HG03045 (cell line): ENCODE data around the gene DRAM1.
"Not testable (repeated sequence)": the region's sequence is repeated elsewhere in the genome, so short reads cannot be mapped to it uniquely, and the experiment has no call there.

Source experiments
- ATAC-seq: cut with Tn5 transposase; IDR thresholded peaks from one replicate; pipeline ENCODE4 v1.9.1; 2021; ENCODE audit warnings: mild to moderate bottlenecking, moderate library complexity; ENCODE audit not compliant: unreplicated experiment

Gene DRAM1

DNA sequence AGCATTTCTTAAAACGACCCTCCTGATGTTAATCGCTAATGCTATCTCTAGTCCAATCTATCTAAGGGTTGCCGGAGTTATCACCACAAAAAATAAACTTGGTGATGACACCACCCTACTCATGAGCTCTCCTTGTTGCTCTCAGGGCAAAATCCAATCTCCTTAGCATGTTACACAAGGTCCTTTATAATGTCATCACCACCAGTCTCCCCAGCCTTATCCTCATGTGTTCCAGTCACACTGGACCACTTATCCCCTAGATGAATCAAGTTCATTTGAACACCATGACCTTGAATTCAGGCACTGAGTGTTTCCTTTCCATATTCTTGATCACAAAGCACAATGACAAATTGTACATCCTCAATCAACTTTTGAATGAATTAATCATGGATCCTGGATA, 19.0 kb upstream of the DRAM1 start:
- no peak for ATAC-seq

GRCh38 chr12:101859664-101860607, 17.4 kb upstream of the DRAM1 start:
- peak; percentile 45 for ATAC-seq

DNA sequence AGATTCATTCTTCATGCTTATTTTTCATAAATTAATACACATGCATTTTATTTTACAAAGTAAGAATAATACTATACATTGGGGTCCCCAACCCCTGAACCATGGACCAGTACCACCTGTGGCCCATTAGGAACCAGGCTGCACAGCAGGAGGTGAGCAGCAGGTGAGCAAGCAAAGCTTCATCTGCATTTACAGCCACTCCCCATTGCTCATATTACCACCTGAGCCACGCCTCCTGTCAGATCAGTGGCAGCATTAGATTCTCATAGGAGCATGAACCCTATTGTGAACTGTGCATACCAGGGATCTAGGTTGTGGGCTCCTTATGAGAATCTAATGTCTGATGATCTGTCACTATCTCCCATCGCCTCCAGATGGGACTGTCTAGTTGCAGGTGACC, 15.7 kb upstream of the DRAM1 start:
- ATAC-seq: not testable (repeated sequence)

DNA sequence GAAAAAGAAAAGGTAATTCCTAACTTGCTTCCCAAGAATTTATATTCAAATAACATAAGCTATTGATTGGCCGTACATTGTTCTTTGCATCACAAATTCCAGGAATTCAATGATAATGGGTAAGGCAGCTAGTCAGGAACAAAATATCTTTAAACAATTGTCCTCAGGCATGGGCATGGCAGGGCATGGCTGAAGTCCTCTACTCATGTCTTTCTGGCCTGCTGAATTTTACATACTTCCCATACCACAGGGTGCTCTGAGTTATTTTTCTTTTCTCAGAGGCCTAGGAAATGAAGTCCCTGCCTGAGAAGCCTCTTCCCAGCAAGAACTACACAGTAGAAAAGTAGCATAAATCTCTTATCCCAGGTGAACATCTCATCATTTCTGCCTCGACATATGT, 15.1 kb upstream of the DRAM1 start:
- no peak for ATAC-seq

DNA sequence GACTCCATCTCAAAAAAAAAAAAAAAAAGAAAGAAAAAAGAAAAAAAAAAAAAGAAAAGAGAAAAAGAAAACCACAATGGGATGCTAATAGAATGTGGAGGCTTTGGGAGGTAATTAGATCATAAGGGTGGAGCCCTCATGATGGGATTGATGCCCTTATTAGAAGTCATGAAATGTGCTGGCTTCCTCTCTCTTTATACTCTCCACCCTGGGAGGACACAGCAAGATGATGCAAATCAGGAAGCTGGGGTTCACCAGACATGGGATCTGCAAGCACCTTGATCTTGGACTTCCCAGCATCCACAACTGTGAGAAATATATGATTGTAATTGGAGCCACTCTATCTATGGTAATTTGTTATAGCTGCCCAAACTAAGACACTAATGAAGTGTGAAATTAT, 13.4 kb upstream of the DRAM1 start:
- ATAC-seq: no peak

DNA sequence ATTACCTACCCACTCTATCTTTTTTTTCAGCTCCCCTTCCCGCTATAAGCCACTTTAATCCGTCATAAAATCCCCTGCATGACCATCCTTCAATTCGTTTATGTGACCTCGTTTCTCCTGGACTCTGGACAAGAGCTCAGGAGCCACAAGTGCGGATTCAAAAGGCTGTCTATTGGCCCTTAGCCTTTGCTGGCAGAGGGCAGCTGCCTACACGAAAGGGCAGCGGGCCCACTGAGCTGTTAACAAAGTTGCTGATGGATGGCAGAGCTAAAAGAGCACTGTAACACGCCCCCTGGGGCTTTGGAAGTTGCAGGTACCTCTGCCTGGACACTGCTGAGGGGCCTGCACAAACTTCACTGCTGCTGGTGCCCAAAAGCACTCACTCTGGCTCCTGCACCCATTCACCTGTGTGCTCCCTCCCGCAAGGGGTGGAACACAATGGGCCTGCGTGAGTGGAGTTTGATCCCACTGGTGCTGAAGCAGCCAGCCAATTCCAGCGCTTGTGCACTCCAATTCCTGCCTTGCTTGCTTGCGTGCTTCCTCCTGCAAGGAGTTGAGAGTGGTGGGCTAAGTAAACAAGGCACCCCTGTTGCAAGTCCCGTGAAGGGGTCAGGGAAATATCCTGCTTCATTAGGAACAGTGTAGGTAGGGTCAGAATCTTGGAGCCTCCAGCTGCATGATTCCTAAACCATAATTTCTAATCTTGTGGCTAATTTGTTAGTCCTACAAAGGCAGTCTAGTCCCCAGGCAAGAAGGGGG, 10.6 kb upstream of the DRAM1 start:
- ATAC-seq: no peak

- ATAC-seq: not testable (repeated sequence)
Measured at GRCh38 chr12:101867619-101868018, 9.8 kb upstream of the DRAM1 start.

GRCh38 chr12:101870925-101871324, 6.5 kb upstream of the DRAM1 start:
- no peak for ATAC-seq

DNA sequence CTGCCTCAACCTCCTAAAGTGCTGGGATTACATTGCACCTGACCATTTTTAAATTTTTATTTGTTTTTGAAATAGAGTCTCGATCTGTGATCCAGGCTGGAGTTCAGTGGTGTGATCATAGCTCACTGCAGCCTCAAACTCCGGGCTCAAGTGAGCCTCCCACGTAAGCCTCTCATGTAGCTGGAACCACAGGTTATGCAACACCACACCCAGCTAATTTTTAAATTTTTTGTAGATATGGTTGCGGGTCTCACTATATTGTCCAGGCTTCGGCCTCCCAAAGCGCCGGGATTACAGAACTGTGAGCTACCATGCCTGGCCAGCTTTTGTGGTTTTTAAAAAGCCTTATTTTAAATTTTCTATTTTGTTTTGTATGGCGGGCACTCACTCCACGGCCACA, 2.2 kb upstream of the DRAM1 start:
- ATAC-seq: no peak

DNA sequence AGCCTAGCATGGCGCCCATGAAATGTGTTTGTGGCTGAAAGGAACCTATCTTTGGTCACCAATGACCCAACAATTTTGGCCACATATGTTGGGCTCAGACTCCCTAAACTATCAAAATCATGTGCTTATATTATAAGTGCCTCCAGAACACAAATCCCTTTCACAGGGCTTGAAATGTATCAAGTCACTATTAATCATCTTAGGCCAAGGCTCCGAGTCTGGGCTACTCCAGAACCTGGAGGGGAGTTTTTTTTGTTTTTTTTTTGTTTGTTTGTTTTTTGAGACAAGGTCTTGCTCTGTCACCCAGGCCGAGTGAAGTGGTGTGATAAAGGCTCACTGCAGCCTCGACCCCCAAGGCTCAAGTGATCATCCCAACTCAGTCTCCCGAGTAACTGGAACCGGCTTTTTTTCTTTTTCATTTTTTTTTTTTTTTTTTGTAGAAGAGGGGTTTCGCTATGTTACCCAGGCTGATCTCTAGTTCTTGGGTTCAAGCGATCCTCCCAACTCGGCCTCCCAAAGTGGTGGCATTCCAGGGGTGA, 989 bp upstream of the DRAM1 start:
- no peak for ATAC-seq

GRCh38 chr12:101877806-101878242, 444 bp downstream of the DRAM1 start:
- ATAC-seq: peak; percentile 26

DNA sequence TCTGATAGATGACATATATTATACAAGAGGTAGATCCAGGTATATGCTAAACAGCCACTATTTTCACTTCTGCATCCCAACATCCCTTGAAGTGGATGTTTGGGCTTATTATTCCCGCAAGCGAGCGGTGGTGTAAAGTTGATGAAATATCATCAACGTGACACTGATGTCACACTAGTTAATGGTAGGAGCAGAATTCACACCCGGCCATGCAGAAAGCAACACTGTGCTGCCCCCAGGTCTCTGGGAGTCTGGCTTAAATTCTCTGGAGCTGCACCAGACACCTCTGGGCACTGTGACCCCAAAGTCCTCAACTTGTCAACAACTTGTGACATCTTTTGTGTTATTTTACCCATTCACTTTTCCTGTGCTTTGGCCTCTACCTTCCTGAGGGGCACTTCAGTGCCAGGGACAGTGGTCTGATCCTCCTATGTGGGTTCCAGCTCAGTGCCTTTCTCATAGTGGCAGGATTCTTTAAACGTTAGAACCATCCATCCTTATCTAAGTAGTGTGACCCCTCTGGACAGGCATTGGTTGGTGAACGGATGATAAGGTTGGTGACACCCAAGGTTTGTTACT, 952 bp downstream of the DRAM1 start:
- no peak for ATAC-seq

GRCh38 chr12:101880769-101881168, 3.4 kb downstream of the DRAM1 start:
- no peak for ATAC-seq

GRCh38 chr12:101881228-101881627, 3.8 kb downstream of the DRAM1 start:
- no peak for ATAC-seq

GRCh38 chr12:101884174-101884573, 6.8 kb downstream of the DRAM1 start:
- no peak for ATAC-seq

- ATAC-seq: not testable (repeated sequence)
Measured at GRCh38 chr12:101884781-101885340, 7.5 kb downstream of the DRAM1 start.

GRCh38 chr12:101885912-101886561, 8.7 kb downstream of the DRAM1 start:
- ATAC-seq: no peak

- no peak for ATAC-seq
Measured at GRCh38 chr12:101889211-101889752, 11.9 kb downstream of the DRAM1 start.

DNA sequence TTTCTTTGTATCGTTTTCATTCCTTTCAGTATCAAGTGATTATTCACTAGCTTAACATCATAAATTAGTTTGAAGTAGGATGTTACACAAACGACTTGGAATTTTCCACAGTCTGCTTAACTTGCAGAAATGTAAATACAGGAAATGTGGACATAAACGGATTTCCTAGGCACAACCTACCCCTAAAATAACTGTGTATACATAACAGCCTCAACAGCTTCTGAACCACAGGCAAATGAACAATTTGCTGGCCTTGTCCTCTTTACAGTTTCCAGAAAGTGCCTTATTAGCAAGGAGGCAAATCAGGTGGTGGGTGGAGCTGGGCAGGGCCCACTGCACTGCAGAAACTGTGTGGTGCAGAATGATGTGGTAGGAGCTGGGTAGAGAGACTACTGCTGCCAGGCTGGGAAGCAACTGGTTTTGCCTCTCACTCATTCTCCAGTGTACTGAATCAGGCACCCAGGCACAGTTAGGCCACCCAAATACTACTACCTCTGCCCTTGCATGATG, 14.1 kb downstream of the DRAM1 start:
- peak; percentile 91 for ATAC-seq

DNA sequence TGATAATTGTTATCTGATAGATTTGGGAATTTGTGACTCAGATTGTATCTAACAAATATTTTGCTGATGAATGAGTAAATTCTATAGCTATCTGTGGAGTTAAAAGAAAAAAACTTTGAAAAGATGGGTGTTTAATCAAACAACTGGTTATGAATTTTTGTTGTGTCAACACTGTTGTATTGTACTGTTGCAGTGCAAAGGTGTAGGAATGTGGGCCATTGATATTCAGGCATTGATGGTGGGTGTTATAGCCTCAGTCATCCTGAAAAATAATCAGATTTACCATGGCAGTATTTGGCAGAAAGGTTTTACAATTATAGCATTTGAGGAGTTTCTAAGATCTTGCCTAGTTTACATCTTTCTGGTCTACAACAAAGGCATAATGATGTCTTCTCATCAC, 15.4 kb downstream of the DRAM1 start:
- no peak for ATAC-seq
